OCI-LY3 (cell line): ENCODE measurements around the gene DAGLA.
A peak's percentile ranks its signal among the peaks of the same experiment; 100 is the strongest.

Experiments
- CTCF ChIP-seq: fragments of 200-600, 300-600 bp; sonication (generic); IDR thresholded peaks from 2 replicates; pipeline ENCODE4 v1.5.1; 2014; ENCODE audit warnings: antibody characterized with exemption, low read length, low read depth
- EZH2phosphoT487 ChIP-seq: fragments of 200-600 bp; shearing (Covaris generic); IDR thresholded peaks from 2 replicates; pipeline ENCODE4 v1.6.1; 2018; ENCODE audit warnings: antibody characterized with exemption, mixed run types, low read depth

DNA sequence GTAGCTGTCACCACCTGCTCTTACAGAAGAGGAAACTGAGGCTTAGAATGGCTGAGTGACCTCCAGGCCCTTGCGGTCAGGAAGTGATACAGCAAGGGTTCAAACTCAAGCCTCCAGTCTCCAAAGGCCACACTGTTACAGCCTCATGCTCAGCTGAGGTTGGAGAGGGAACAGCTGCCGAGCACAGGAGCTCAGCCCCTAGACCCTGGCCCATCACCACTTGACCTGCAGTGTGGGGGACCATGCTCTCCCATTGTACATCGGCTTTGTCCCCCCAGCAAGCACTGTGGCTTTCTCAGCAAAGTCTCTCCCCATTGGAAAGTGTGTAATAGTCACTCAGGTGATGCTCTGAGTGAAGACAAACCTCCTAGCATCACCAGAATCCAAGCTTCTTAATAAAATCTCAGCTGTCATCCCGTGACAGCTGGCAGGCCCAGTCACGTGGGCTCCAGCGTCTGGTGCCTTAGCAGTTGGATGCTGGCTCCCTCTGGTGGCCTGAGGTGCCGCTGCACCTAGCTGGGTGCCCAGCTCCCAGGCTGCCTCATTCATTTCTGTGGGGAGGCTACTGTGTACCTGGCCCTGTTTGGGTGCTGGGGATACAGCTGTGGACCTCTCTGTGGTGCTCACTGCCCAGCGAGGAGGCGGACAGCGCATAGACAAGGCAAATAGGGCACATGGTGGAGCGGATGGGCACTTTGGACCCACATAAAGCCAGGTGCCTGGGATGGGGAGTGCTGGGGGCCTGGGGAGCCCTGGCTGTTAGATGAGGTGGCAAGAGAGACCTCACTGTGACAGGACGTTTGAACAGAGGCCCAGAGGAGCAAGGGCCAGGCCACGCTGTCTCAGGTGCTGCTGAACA lies 53.2 kb downstream of the DAGLA start:
- TF ChIP-seq CTCF (peak; percentile 98), EZH2phosphoT487 (no peak)
